Body of pancreas (tissue), 4 donors: ENCODE data around the gene STYX. TPM values are rescaled to one million over a fixed set of nuclear protein-coding genes. Genes with fewer than 3 reads are reported as not detected.

Experiments used
- ATAC-seq: fragments of 150-250 bp; one replicate; pipeline ENCODE4 v1.9.1; 2016
- DNase-seq, 4 donors: peaks; one replicate each; pipeline ENCODE4 v3.0.0-alpha.2; 2019
- H3K27ac ChIP-seq, 4 donors: fragments of 200-600 bp; sonication (generic); 1 replicate in 3 of 4; 2 replicates in 1 of 4; pipeline versions ENCODE4 v1.5.1 to v1.6.1; 2016 to 2019; ENCODE audit warnings: mild to moderate bottlenecking in 1 of 4, mixed read lengths in 1 of 4, moderate library complexity in 1 of 4
- H3K27me3 ChIP-seq, 2 donors: fragments of 200-600 bp; sonication (generic); one replicate each; pipeline ENCODE4 v1.6.0; 2016; ENCODE audit warnings: mild to moderate bottlenecking in 1 of 2
- H3K36me3 ChIP-seq, 2 donors: fragments of 200-600 bp; sonication (generic); replicated peaks in 1 of 2; 2 replicates each; pipeline ENCODE4 v1.5.1; 2016; ENCODE audit warnings: low read depth in 2 of 2; ENCODE audit not compliant: insufficient read depth in 1 of 2
- H3K4me1 ChIP-seq: fragments of 200-600 bp; sonication (generic); one replicate; pipeline ENCODE4 v1.6.0; 2016
- H3K4me3 ChIP-seq, 2 donors: fragments of 200-600 bp; sonication (generic); 1 replicate in 1 of 2; 2 replicates in 1 of 2; pipeline ENCODE4 v1.5.1; 2016 to 2019
- H3K9me3 ChIP-seq, 3 donors: fragments of 200-600 bp; sonication (generic); 1 replicate in 2 of 3; 2 replicates in 1 of 3; pipeline ENCODE4 v1.5.1; 2016
- POLR2A ChIP-seq, 3 donors: fragments of 450-650 bp; IDR thresholded peaks; one replicate each; pipeline ENCODE4 v1.6.1; 2016; ENCODE audit warnings: antibody characterized with exemption in 3 of 3, mild to moderate bottlenecking in 2 of 3
- WGBS, 2 donors: methylation state at CpG; one replicate each; pipeline ENCODE4 v1.1.5; 2017; 5-methylcytosine and 5-hydroxymethylcytosine counted together
- intact Hi-C: fragments of 100-400 bp; cut with DNase I; formaldehyde crosslinking; loops from one replicate; pipeline ENCODE4 v1.15.1; 2023
- total RNA-seq, 2 donors: library from RNA; depleted of rRNA; stranded (reverse); fragments of >200 nt; gene quantifications; one replicate each; pipeline ENCODE4 v1.1.0, GENCODE V29; 2016
- TF ChIP-seq, protein P1 (sequence below), 7 experiments: fragments of 450-650 bp in 4 of 7; fragments of 200-600 bp in 3 of 7; sonication (generic) in 3 of 7; IDR thresholded peaks; one replicate each; pipeline ENCODE4 v1.5.1; 2016 to 2019; ENCODE audit warnings: antibody characterized with exemption in 7 of 7

The STYX gene
- total RNA-seq, 2 donors from 2014 or later = 5.6 to 11.4 TPM

GRCh38 chr14:52730709-52731111 is 744 bp downstream of the STYX start:
- H3K27ac ChIP-seq = peak overlapping the region; percentile 76 to 91 (median 83)

DNA sequence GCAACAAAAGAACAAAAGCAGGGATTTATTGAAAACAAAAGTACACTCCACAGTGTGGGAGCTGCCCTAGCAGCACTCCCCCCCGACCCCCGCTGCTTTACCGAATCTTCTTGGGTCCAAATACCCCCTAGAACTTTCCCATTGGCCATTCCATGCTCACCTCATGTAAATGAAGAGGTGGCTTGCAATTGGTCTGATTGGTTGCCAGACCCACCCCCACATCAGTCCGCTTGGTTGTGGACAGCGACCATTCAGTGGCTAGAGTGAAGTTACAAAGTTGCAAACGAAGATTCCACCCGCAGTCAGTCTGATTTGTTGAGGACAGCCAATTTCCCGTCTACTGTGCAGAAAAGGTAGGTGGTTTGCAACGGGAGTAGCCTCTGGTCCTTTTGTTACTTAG is 3.9 kb downstream of the STYX start:
- Histone ChIP-seq H3K27me3 (no peaks in the 10 kb centered on the region), H3K27ac (no peak overlapping the region), H3K4me3 (no peak overlapping the region), H3K9me3 (no peaks in the 10 kb centered on the region), H3K4me1 (peaks cover 41% of the 10 kb centered on the region), H3K36me3 (no peaks in the 10 kb centered on the region)
- no peak for TF ChIP-seq POLR2A (IDR thresholded peaks at IDR 0.05)
- TF ChIP-seq, protein P1, sequence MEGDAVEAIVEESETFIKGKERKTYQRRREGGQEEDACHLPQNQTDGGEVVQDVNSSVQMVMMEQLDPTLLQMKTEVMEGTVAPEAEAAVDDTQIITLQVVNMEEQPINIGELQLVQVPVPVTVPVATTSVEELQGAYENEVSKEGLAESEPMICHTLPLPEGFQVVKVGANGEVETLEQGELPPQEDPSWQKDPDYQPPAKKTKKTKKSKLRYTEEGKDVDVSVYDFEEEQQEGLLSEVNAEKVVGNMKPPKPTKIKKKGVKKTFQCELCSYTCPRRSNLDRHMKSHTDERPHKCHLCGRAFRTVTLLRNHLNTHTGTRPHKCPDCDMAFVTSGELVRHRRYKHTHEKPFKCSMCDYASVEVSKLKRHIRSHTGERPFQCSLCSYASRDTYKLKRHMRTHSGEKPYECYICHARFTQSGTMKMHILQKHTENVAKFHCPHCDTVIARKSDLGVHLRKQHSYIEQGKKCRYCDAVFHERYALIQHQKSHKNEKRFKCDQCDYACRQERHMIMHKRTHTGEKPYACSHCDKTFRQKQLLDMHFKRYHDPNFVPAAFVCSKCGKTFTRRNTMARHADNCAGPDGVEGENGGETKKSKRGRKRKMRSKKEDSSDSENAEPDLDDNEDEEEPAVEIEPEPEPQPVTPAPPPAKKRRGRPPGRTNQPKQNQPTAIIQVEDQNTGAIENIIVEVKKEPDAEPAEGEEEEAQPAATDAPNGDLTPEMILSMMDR (IDR thresholded peaks at IDR 0.05) = no peak
- ATAC-seq = no peak
- DNase-seq = no peak
- 97 to 98% methylated on average over 9 of the region's 9 CpGs for WGBS, 2 donors
- intact Hi-C loops = no loop called here

More at GRCh38 chr14:52730709-52731111, 744 bp downstream of the STYX start:
- ATAC-seq (no peak), DNase-seq (peak in 1 of 4 donors; percentile 28)
- Histone ChIP-seq H3K4me3 (peak overlapping the region; percentile 64 to 91), H3K4me1 (peaks cover 21% of the 10 kb centered on the region), H3K9me3 (no peaks in the 10 kb centered on the region), H3K27me3 (no peaks in the 10 kb centered on the region), H3K36me3 (peaks cover 0 to 3% of the 10 kb centered on the region in 2 donors)
- WGBS, 2 donors = 0 to 1% methylated on average over 8 to 11 of the region's 11 CpGs
- intact Hi-C loops = no loop called here
- TF ChIP-seq, protein P1 (IDR thresholded peaks at IDR 0.05) = no peak
- TF ChIP-seq POLR2A (IDR thresholded peaks at IDR 0.05) = no peak

DNA sequence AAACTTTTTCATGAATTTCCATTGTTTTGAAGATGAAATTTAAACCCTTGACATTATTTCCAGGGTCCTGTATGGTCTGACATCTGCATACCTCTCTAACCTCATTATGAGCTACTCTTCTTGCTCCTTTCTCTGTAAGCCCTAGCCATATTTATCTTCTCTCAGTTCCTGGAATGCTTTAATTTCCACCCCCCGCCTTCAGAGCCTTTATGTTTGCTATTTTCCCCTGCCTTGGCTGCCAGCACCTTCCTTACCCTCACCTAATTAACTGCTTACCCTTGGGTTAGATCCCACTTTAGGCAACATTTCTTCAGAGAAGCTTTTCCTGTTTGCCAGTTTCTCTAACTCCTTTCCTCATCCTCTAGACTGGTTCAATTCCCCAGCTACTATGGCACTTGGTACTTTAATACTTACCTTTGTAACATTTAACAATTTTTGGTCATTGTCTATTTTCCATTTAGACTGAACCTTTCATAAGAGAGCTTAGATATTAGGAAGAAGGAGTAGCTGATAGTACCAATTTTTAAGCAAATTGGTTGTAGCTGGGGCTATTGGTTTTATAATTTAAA is 6.0 kb downstream of the STYX start:
- DNase-seq = no peak
- H3K4me1 ChIP-seq = peaks cover 43% of the 10 kb centered on the region
- no peak overlapping the region for H3K4me3 ChIP-seq
- H3K27me3 ChIP-seq = no peaks in the 10 kb centered on the region
- H3K27ac ChIP-seq = peak overlapping the region in 2 of 4 donors; percentile 45 to 64
- no peak for ATAC-seq
- TF ChIP-seq, protein P1 (IDR thresholded peaks at IDR 0.05) = no peak
- no peak for TF ChIP-seq POLR2A (IDR thresholded peaks at IDR 0.05)
- WGBS, 2 donors = 5 to 22% methylated on average over 1 of the region's 1 CpG
- H3K36me3 ChIP-seq = no peaks in the 10 kb centered on the region
- H3K9me3 ChIP-seq = no peaks in the 10 kb centered on the region
- intact Hi-C loops = no loop called here

- H3K4me3 ChIP-seq = no peak overlapping the region
- no peak for DNase-seq
- no peaks in the 10 kb centered on the region for H3K27me3 ChIP-seq
- no peaks in the 10 kb centered on the region for H3K9me3 ChIP-seq
- no peak for ATAC-seq
- peaks cover 31% of the 10 kb centered on the region for H3K4me1 ChIP-seq
- TF ChIP-seq, protein P1 (IDR thresholded peaks at IDR 0.05) = no peak
- no peak for TF ChIP-seq POLR2A (IDR thresholded peaks at IDR 0.05)
- H3K27ac ChIP-seq = no peak overlapping the region
- H3K36me3 ChIP-seq = no peaks in the 10 kb centered on the region
- intact Hi-C loops = no loop called here
Observed at GRCh38 chr14:52738409-52738808, 8.4 kb downstream of the STYX start.

- H3K27ac ChIP-seq = no peak overlapping the region
- peaks cover 22% of the 10 kb centered on the region for H3K4me1 ChIP-seq
- peaks cover 0 to 3% of the 10 kb centered on the region in 2 donors for H3K36me3 ChIP-seq
- intact Hi-C loops = no loop called here
- TF ChIP-seq, protein P1 (IDR thresholded peaks at IDR 0.05) = no peak
- no peak for ATAC-seq
- no peak for DNase-seq
- no peaks in the 10 kb centered on the region for H3K27me3 ChIP-seq
- H3K4me3 ChIP-seq = no peak overlapping the region
- WGBS, 2 donors = 95 to 100% methylated on average over 1 of the region's 1 CpG
- H3K9me3 ChIP-seq = no peaks in the 10 kb centered on the region
Observed at GRCh38 chr14:52740751-52741150, 10.8 kb downstream of the STYX start.
